ENCODE measurements around the gene PRRT2. TPM values are rescaled to one million over a fixed set of nuclear protein-coding genes. Genes with fewer than 3 reads are reported as not detected.

PRRT2 gene
- total RNA-seq, 1 experiment from 2014 or later, result 20.5 TPM

- TF ChIP-seq, protein P1, sequence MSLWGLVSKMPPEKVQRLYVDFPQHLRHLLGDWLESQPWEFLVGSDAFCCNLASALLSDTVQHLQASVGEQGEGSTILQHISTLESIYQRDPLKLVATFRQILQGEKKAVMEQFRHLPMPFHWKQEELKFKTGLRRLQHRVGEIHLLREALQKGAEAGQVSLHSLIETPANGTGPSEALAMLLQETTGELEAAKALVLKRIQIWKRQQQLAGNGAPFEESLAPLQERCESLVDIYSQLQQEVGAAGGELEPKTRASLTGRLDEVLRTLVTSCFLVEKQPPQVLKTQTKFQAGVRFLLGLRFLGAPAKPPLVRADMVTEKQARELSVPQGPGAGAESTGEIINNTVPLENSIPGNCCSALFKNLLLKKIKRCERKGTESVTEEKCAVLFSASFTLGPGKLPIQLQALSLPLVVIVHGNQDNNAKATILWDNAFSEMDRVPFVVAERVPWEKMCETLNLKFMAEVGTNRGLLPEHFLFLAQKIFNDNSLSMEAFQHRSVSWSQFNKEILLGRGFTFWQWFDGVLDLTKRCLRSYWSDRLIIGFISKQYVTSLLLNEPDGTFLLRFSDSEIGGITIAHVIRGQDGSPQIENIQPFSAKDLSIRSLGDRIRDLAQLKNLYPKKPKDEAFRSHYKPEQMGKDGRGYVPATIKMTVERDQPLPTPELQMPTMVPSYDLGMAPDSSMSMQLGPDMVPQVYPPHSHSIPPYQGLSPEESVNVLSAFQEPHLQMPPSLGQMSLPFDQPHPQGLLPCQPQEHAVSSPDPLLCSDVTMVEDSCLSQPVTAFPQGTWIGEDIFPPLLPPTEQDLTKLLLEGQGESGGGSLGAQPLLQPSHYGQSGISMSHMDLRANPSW (CRISPR knock-in tag; conservative IDR thresholded peaks at IDR 0.05; ENCODE audit: low read depth), result no peak
- TF ChIP-seq, protein P2, sequence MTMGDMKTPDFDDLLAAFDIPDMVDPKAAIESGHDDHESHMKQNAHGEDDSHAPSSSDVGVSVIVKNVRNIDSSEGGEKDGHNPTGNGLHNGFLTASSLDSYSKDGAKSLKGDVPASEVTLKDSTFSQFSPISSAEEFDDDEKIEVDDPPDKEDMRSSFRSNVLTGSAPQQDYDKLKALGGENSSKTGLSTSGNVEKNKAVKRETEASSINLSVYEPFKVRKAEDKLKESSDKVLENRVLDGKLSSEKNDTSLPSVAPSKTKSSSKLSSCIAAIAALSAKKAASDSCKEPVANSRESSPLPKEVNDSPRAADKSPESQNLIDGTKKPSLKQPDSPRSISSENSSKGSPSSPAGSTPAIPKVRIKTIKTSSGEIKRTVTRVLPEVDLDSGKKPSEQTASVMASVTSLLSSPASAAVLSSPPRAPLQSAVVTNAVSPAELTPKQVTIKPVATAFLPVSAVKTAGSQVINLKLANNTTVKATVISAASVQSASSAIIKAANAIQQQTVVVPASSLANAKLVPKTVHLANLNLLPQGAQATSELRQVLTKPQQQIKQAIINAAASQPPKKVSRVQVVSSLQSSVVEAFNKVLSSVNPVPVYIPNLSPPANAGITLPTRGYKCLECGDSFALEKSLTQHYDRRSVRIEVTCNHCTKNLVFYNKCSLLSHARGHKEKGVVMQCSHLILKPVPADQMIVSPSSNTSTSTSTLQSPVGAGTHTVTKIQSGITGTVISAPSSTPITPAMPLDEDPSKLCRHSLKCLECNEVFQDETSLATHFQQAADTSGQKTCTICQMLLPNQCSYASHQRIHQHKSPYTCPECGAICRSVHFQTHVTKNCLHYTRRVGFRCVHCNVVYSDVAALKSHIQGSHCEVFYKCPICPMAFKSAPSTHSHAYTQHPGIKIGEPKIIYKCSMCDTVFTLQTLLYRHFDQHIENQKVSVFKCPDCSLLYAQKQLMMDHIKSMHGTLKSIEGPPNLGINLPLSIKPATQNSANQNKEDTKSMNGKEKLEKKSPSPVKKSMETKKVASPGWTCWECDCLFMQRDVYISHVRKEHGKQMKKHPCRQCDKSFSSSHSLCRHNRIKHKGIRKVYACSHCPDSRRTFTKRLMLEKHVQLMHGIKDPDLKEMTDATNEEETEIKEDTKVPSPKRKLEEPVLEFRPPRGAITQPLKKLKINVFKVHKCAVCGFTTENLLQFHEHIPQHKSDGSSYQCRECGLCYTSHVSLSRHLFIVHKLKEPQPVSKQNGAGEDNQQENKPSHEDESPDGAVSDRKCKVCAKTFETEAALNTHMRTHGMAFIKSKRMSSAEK (CRISPR knock-in tag; IDR thresholded peaks at IDR 0.05; ENCODE audit: borderline replicate concordance), result no peak
- TF ChIP-seq, protein P3, sequence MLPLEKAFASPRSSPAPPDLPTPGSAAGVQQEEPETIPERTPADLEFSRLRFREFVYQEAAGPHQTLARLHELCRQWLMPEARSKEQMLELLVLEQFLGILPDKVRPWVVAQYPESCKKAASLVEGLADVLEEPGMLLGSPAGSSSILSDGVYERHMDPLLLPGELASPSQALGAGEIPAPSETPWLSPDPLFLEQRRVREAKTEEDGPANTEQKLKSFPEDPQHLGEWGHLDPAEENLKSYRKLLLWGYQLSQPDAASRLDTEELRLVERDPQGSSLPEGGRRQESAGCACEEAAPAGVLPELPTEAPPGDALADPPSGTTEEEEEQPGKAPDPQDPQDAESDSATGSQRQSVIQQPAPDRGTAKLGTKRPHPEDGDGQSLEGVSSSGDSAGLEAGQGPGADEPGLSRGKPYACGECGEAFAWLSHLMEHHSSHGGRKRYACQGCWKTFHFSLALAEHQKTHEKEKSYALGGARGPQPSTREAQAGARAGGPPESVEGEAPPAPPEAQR (CRISPR knock-in tag; IDR thresholded peaks at IDR 0.05), result no peak
- TF ChIP-seq SMAD4 (CRISPR knock-in tag; IDR thresholded peaks at IDR 0.05), result no peak
- peak; percentile 95 for TF ChIP-seq ETV6 (CRISPR knock-in tag; IDR thresholded peaks at IDR 0.05)
- TF ChIP-seq ARID4B (CRISPR knock-in tag; IDR thresholded peaks at IDR 0.05; ENCODE audit: borderline replicate concordance), result no peak
These were observed 4.0 kb downstream of the PRRT2 start, which contains the start of gene PAGR1 (continued) for GRCh38 chr16:29815793-29816693.

DNA sequence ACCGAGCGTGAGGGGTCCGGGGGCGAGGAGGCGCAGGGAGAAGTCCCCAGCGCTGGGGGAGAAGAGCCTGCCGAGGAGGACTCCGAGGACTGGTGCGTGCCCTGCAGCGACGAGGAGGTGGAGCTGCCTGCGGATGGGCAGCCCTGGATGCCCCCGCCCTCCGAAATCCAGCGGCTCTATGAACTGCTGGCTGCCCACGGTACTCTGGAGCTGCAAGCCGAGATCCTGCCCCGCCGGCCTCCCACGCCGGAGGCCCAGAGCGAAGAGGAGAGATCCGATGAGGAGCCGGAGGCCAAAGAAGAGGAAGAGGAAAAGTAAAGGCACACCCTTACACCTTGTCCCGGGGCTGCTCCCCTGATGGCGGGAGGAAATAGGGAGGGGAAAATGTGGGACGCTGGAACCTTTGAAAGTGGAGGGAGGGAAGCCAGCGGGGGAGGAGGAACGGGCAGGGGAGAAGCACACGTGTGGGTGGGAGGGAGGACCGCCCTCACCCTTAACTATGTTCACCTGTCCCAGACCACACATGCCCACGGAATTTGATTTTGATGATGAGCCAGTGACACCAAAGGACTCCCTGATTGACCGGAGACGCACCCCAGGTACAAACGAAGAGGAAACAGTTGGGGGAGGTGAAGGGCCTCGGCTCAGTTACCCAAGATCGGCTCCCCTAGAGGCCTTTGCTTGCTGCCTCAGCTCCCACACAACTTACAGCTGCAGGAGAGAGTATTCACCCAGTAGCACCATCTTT lies 4.9 kb downstream of the PRRT2 start:
- Mint-ChIP-seq H3K27ac (peak overlapping the region; percentile 85), H3K4me3 (peak overlapping the region; percentile 94), H3K27me3 (ENCODE audit: low read depth) (no peaks in the 10 kb centered on the region; the same call in 1 of the 2 replicates), H3K4me1 (peaks cover 56% of the 10 kb centered on the region), H3K9me3 (no peaks in the 10 kb centered on the region), H3K36me3 (peaks cover 30% of the 10 kb centered on the region)
- peak; percentile 12 for ATAC-seq
- CTCF ChIA-PET, result interaction anchor here (0.6 to 5.7 kb wide), 24 partner anchors 10 to 1594 kb away, joined by 3 to 81 read pairs (median 4); partner anchors contain the start of genes ALDOA, ASPHD1, CDIPT and KCTD13
- peak; percentile 13; the same call in 1 of the 2 replicates for TF ChIP-seq HMGXB4 (CRISPR knock-in tag; IDR thresholded peaks at IDR 0.05)
- no peak for TF ChIP-seq ZNF423 (CRISPR knock-in tag; IDR thresholded peaks at IDR 0.05)
- TF ChIP-seq, protein P4, sequence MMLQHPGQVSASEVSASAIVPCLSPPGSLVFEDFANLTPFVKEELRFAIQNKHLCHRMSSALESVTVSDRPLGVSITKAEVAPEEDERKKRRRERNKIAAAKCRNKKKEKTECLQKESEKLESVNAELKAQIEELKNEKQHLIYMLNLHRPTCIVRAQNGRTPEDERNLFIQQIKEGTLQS (CRISPR knock-in tag; conservative IDR thresholded peaks at IDR 0.05), result no peak
- TF ChIP-seq ZNF121 (CRISPR knock-in tag; IDR thresholded peaks at IDR 0.05), result 0 out of 2 replicates have a peak, but pooled peaks have one; percentile 2
- TF ChIP-seq CREB1 (CRISPR knock-in tag; IDR thresholded peaks at IDR 0.05), result 0 out of 2 replicates have a peak, but pooled peaks have one; percentile 0
- TF ChIP-seq ETV6 (CRISPR knock-in tag; IDR thresholded peaks at IDR 0.05), result peak; percentile 73
- TF ChIP-seq CBFB (CRISPR knock-in tag; IDR thresholded peaks at IDR 0.05; ENCODE audit: low read depth), result 0 out of 2 replicates have a peak, but pooled peaks have one; percentile 47
- peak; percentile 62 for DNase-seq (ENCODE audit: low spot score)
- POLR2A ChIA-PET, result interaction anchor here (0.6 to 2.9 kb wide), 5 partner anchors 12 to 91 kb away, joined by 3 to 7 read pairs (median 5); no protein-coding TSS in a partner anchor
